IPS DF 6.9 (cell line): ENCODE data around the gene HSPA12B.

Source experiments
- DNase-seq: peaks from one replicate; pipeline ENCODE4 v3.0.0-alpha.2; 2013; ENCODE audit warnings: low read depth, low spot score
- H3K27ac ChIP-seq: one replicate; pipeline ENCODE4 v1.5.1; 2013; ENCODE audit warnings: low read length, control low read depth
- H3K27me3 ChIP-seq: 2 replicates; pipeline ENCODE4 v1.6.1; 2013; ENCODE audit warnings: mild to moderate bottlenecking, low read length; ENCODE audit not compliant: control insufficient read depth, insufficient read depth
- H3K36me3 ChIP-seq: 2 replicates; pipeline ENCODE4 v1.6.1; 2013; ENCODE audit warnings: low read length; ENCODE audit not compliant: control insufficient read depth, insufficient read depth
- H3K4me1 ChIP-seq: 2 replicates; pipeline ENCODE4 v1.6.1; 2013; ENCODE audit warnings: low read length; ENCODE audit not compliant: control insufficient read depth, insufficient read depth
- H3K4me3 ChIP-seq: 2 replicates; pipeline ENCODE4 v1.5.1; 2013; ENCODE audit warnings: mild to moderate bottlenecking, low read length
- H3K9me3 ChIP-seq: 2 replicates; pipeline ENCODE4 v1.6.1; 2013; ENCODE audit warnings: low read length, inconsistent platforms; ENCODE audit not compliant: control insufficient read depth, insufficient read depth
- WGBS: extraction: QIAGEN DNeasy Blood & Tissue Kit; methylation state at CpG from one replicate; pipeline ENCODE4 v1.1.7; 2013; ENCODE audit warnings: mixed read lengths, missing lambda C conversion rate; ENCODE audit not compliant: insufficient read length, insufficient coverage; 5-methylcytosine and 5-hydroxymethylcytosine counted together

HSPA12B gene

DNA sequence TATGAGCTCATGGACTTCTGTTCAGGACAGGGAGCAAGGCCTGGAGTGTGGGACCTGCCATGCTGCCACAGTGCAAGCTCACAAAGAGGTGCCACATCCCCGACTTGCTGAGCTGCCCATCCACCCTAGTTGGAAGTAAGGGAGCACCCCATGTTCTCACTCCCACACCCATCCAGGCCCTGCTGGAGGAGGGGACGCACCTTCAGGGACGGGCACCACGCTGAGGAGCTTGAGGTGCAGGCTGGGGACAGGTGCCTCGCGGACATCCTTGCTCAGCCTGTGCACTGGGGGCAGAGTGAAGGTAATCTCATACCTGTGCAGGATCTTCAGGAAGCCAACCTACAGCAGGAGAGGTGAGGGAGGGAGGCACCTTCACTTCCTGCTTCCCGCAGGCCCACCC is 22.8 kb downstream of the HSPA12B start:
- Histone ChIP-seq H3K9me3 (no peaks in the 10 kb centered on the region), H3K4me3 (no peak overlapping the region), H3K4me1 (peaks cover 7% of the 10 kb centered on the region), H3K36me3 (peaks cover 12% of the 10 kb centered on the region), H3K27me3 (peaks cover 8% of the 10 kb centered on the region), H3K27ac (no peak overlapping the region)
- no peak for DNase-seq
- WGBS: no CpG with 5 or more reads among the region's 7 CpGs

DNA sequence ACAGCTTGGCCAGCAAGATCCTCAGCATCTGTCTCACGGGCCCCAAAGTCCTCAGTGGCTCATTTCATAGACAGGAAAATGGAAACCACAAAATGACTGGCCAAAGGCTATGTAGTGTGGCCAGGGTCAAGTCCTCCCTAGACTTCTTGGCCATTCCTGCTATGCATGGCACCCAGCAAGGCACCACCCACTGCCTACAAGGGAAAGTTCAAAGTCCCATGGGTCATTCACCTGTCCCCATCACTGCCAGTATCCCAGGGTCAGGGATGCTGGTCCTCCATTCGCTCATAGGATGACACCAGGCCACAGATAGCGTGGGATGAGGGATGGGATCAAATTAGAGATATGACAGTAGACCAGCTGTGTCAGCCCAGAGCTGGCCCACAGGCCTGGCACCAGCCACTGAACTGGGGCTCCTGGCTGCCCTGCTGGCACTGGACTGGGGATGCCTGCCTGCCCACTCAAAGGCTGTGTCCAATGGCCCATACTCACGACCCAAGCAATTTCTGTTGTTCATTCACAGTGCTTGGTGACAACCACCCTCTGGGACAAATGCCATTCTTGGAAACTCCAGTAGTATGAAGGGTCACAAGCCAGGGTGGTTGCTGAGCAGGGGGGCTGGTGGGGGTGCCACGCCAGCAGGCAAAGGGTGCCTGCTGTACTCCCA is 23.5 kb downstream of the HSPA12B start:
- DNase-seq: no peak
- H3K27ac ChIP-seq: no peak overlapping the region
- whole genome bisulfite sequencing: no CpG with 5 or more reads among the region's 5 CpGs
- H3K36me3 ChIP-seq: peaks cover 12% of the 10 kb centered on the region
- H3K4me1 ChIP-seq: peaks cover 5% of the 10 kb centered on the region
- peaks cover 2% of the 10 kb centered on the region; the same call in 1 of the 2 replicates for H3K27me3 ChIP-seq
- no peaks in the 10 kb centered on the region for H3K9me3 ChIP-seq
- no peak overlapping the region for H3K4me3 ChIP-seq

DNA sequence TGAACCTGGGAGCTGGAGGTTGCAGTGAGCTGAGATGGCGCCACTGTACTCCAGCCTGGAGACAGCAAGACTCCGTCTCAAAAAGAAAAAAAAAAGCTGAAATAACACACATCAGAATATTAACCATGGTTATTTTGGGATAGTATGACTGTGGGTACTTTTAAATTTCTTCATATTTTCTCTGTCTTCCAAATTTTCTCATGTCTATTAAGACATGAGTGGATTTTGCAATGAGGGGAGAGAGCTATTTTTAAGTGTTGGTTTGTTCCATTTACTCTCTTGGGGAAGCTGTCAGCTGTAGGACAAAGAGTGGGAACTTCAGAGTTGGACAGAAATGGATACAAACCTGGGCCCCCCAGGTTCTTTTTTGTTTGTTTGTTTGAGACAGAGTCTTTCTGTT is 24.8 kb downstream of the HSPA12B start:
- no peaks in the 10 kb centered on the region for H3K9me3 ChIP-seq
- peaks cover 2% of the 10 kb centered on the region for H3K4me1 ChIP-seq
- H3K4me3 ChIP-seq: no peak overlapping the region
- H3K27me3 ChIP-seq: no peaks in the 10 kb centered on the region
- H3K27ac ChIP-seq: no peak overlapping the region
- WGBS: no CpG with 5 or more reads among the region's 2 CpGs
- peaks cover 12% of the 10 kb centered on the region for H3K36me3 ChIP-seq
- no peak for DNase-seq

DNA sequence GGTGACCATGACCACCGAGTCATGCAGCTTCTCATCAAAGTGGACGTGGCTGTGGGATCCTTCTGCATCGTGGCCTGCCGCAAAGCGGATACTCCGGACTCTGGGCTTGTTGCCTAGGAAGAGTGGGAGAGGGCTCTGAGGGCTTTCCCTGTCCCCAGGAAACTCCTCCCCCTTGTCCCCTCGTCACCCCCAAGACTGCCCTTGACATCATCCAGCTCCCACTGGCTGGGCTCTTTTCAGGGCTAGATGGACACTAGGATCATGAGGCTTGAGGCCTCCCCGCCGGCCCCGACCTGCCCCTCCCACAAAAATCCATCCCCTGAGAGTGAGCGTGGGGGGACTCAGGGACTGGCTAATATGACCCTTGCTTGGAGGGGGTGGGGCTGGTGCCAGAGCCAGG is 26.1 kb downstream of the HSPA12B start:
- H3K4me3 ChIP-seq: no peak overlapping the region

DNA sequence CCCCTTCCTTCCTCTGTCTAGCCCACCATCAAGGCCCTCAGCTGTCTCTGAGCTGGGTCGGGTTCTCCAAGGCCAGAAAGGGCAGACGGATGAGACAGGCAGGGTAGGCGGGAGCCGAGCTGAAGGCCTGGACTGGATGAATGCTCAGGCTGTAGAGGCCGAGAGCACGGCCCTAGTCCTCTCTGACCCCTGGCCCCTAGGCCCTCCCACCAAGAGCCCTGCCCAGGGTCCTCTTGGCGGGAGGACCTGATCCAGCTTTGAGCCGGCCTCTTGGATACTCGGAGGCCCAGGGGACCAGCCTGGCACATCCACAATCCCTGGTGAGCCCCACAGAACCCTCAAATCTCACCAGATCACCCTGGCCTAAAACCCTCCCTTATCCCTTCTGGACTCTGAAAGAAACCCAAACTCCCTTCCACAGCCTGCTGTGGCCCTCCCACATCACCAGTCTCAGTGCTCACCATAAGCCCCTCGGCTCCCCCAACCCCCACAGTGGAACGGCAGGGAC is 26.9 kb downstream of the HSPA12B start:
- Histone ChIP-seq H3K27ac (no peak overlapping the region), H3K4me1 (no peaks in the 10 kb centered on the region; the same call in 1 of the 2 replicates), H3K4me3 (no peak overlapping the region), H3K9me3 (no peaks in the 10 kb centered on the region), H3K27me3 (no peaks in the 10 kb centered on the region), H3K36me3 (peaks cover 12% of the 10 kb centered on the region)
- DNase-seq: no peak
- WGBS: no CpG with 5 or more reads among the region's 11 CpGs

More for the DNA sequence above, 26.1 kb downstream of the HSPA12B start:
- Histone ChIP-seq H3K27me3 (no peaks in the 10 kb centered on the region), H3K36me3 (peaks cover 12% of the 10 kb centered on the region), H3K27ac (no peak overlapping the region), H3K4me1 (no peaks in the 10 kb centered on the region; the same call in 1 of the 2 replicates), H3K9me3 (no peaks in the 10 kb centered on the region)
- WGBS: no CpG with 5 or more reads among the region's 11 CpGs
- DNase-seq: no peak

DNA sequence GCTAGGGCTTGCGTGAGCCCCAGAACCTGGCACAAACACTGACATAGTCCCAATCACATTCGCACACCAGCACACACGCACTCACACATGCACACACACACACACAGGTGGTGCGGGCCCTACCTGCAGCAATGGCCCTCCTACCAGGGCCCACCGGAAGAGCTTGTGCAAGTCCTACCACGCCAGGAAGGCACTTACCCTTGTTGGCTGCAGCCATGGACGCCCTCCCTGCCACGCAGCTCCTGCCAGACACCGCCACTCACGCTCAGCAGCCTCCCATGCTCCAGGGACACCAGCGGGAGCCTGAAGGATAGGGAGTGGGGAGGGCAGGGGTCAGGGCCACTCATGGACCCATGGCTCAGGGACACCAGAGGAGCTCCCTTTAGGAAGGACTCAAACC is 27.4 kb downstream of the HSPA12B start:
- Histone ChIP-seq H3K9me3 (no peaks in the 10 kb centered on the region), H3K4me3 (no peak overlapping the region), H3K27me3 (no peaks in the 10 kb centered on the region), H3K4me1 (no peaks in the 10 kb centered on the region; the same call in 1 of the 2 replicates), H3K27ac (no peak overlapping the region), H3K36me3 (peaks cover 12% of the 10 kb centered on the region)
- WGBS: no CpG with 5 or more reads among the region's 11 CpGs
- DNase-seq: no peak

DNA sequence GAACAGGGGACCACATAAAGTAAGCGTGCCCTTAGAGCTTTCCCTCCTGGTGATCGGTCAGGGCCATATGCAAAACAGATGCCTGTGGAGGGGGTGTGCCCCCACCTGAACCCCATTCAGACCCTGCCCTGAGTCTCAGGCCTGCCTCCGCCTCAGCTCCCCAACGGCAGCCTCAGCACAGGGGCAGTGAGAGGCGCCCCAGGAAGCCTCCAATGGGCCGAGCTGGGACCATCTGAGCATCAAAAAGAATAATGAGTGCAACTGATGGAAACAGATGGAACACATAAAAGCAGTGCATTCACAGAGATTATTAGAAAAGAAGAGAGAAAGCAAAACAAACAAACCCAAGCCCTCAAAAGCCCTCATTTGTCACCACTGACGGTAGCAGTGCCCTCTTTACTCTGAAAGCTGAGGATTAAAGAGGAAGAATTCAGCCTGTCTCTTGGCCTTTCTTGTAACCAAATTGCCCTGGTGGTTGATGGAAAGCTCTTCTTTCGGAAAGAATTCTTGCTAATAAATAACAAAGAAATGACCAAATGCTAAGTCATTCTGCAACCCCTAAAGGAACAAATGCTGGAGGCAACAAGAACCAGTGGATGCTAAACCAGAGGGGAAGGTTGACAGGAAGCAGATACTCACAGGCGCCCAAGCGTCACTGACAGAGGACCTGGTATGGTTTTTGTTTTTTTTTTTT is 28.3 kb downstream of the HSPA12B start:
- no peak for DNase-seq
- Histone ChIP-seq H3K4me1 (no peaks in the 10 kb centered on the region; the same call in 1 of the 2 replicates), H3K4me3 (no peak overlapping the region), H3K9me3 (no peaks in the 10 kb centered on the region), H3K27me3 (no peaks in the 10 kb centered on the region), H3K27ac (no peak overlapping the region), H3K36me3 (peaks cover 12% of the 10 kb centered on the region)
- WGBS: no CpG with 5 or more reads among the region's 10 CpGs

DNA sequence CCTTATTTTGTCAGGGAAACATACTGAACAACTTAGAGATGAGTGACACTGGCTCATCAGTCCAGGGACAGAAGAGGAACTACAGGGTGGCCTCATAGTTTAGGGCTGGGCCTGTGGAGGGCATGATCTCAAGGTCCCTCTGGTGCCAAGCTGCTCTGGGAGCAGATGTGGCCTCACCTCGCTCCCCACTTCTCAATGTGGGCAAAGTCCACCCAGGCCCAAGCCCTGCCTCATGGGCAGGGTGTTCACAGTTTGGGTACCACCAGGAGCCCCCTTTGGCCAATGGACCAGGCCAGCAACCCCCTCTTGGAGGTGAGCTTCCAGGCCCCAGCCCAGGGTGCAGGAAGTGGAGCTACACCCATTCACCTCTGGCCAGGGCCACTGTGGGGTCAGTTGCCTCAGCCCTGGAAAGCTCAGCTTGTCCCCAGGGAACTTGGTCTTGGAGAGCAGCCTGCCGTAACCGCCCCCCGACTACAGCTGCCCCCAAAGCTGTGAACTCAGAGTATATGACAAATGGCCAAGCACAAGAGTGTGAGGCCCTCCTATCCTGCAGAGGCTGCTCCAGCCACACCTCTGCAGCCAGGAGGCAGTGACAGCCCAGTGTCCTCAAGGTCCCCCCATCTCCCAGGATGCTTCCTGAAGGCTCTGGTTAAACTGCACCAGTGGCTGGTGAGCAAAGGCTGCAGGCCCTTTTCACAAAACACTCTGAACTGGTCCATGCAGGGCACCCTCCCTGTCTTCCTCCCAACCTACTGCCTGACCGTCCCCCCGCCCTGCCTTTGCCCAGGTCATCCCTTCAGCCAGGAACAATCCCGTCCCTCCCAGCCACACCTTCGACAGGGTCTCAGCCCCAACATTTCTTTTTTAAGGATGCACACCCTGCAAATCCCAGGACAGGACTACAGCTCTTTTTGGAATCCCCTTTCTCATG is 31.5 kb downstream of the HSPA12B start:
- no CpG with 5 or more reads among the region's 8 CpGs for WGBS
- no peak overlapping the region for H3K4me3 ChIP-seq
- no peaks in the 10 kb centered on the region for H3K27me3 ChIP-seq
- H3K4me1 ChIP-seq: peaks cover 2% of the 10 kb centered on the region
- no peaks in the 10 kb centered on the region for H3K9me3 ChIP-seq
- H3K36me3 ChIP-seq: no peaks in the 10 kb centered on the region
- DNase-seq: no peak
- no peak overlapping the region for H3K27ac ChIP-seq

DNA sequence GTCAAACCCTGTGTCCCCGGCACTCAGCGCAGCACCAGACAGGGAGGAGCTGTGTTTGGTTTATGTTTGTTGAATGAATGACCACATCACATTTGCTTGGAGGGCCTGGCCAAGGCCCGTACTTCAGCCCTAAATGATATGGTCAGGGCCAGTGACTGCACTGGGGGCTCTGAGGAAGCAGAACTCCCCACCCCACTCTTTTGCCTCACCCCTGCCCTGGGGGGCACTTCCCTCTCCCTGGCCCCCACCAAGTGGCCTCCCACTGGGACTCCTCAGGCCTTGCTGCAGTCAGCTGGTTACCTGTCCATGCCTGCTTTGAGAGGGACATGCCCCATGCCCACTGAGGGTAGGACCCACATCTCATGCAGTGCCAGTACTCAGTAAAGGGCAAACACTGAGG is 32.2 kb downstream of the HSPA12B start:
- Histone ChIP-seq H3K9me3 (no peaks in the 10 kb centered on the region), H3K36me3 (no peaks in the 10 kb centered on the region), H3K27me3 (no peaks in the 10 kb centered on the region), H3K4me3 (no peak overlapping the region), H3K27ac (no peak overlapping the region), H3K4me1 (peaks cover 2% of the 10 kb centered on the region)
- DNase-seq: no peak
- WGBS: no CpG with 5 or more reads among the region's 3 CpGs
